Adrenal gland (tissue), 5 donors: ENCODE data around the gene CDKN2B.

Source experiments
- CTCF ChIP-seq, 6 experiments: fragments of 450-650 bp in 4 of 6; fragments of 200-600 bp in 2 of 6; sonication (generic) in 1 of 6; IDR thresholded peaks; 1 replicate in 5 of 6; 2 replicates in 1 of 6; pipeline versions ENCODE4 v1.5.1 to v1.8.0; 2016 to 2021; ENCODE audit warnings: antibody characterized with exemption in 6 of 6, mild to moderate bottlenecking in 2 of 6, moderate library complexity in 1 of 6
- POLR2A ChIP-seq, 2 donors: fragments of 450-650 bp; IDR thresholded peaks; one replicate each; pipeline ENCODE4 v1.6.1; 2017; ENCODE audit warnings: antibody characterized with exemption in 2 of 2, mild to moderate bottlenecking in 2 of 2, moderate library complexity in 1 of 2
- donor health status: DM: no; HTN: no; CAD: no.

DNA sequence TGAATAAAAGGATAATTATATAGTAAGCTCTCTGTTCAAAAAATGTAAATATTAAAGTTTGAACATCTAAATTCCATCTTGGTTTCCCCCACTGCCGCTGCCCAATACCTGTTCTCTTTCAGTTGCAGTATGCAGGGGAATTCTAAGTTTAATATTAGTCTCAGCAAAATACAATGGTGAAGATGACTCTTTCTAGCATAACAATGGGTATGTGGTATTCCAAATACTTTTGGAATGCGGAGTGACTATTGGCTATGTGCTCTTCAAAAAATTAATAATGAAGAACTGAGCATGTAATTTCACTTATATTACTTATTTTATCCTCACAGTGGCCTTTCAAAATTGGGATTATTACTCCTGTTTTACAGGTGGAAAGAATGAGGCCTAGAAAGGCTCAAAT, 11.1 kb downstream of the CDKN2B start:
- TF ChIP-seq CTCF (IDR thresholded peaks at IDR 0.05) (no peak), POLR2A (IDR thresholded peaks at IDR 0.05) (no peak)
